Transverse colon (tissue), 4 donors: ENCODE results near the gene CAPNS2. TPM values are rescaled to one million over a fixed set of nuclear protein-coding genes. Genes with fewer than 3 reads are reported as not detected.

Source experiments
- DNase-seq: peaks from one replicate; pipeline ENCODE4 v3.0.0-alpha.2; 2019
- H3K27ac ChIP-seq, 4 donors: fragments of 200-600 bp; sonication (generic); 2 replicates each; pipeline ENCODE4 v1.5.1; 2016 to 2018; ENCODE audit warnings: inconsistent platforms in 4 of 4
- H3K27me3 ChIP-seq: fragments of 200-600 bp; sonication (generic); 2 replicates; pipeline ENCODE4 v1.5.1; 2017; ENCODE audit warnings: inconsistent platforms
- H3K36me3 ChIP-seq, 4 donors: fragments of 200-600 bp; sonication (generic); 2 replicates each; pipeline ENCODE4 v1.5.1; 2017 to 2019; ENCODE audit warnings: inconsistent platforms in 4 of 4
- H3K4me1 ChIP-seq, 4 donors: fragments of 200-600 bp; sonication (generic); 2 replicates each; pipeline ENCODE4 v1.5.1; 2017 to 2020; ENCODE audit warnings: inconsistent platforms in 4 of 4
- H3K4me3 ChIP-seq, 4 donors: fragments of 200-600 bp; sonication (generic); 1 replicate in 1 of 4; 2 replicates in 3 of 4; pipeline versions ENCODE4 v1.5.1 to v1.6.1; 2017 to 2019; ENCODE audit warnings: inconsistent platforms in 4 of 4
- H3K9me3 ChIP-seq, 2 donors: fragments of 200-600 bp; sonication (generic); 2 replicates each; pipeline ENCODE4 v1.5.1; 2017 to 2019; ENCODE audit warnings: inconsistent platforms in 2 of 2
- CTCF ChIP-seq, 5 experiments: fragments of 200-600 bp in 3 of 5; fragments of 450-650 bp in 2 of 5; sonication (generic) in 3 of 5; IDR thresholded peaks; 1 replicate in 2 of 5; 2 replicates in 3 of 5; pipeline ENCODE4 v1.5.1; 2016 to 2017; ENCODE audit warnings: antibody characterized with exemption in 5 of 5, inconsistent platforms in 3 of 5, mild to moderate bottlenecking in 2 of 5, moderate library complexity in 1 of 5
- EP300 ChIP-seq: sonication (generic); formaldehyde crosslinking; IDR thresholded peaks from one replicate; pipeline ENCODE4 v1.6.1; 2017; ENCODE audit warnings: antibody characterized with exemption, low read depth
- POLR2A ChIP-seq: fragments of 450-650 bp; IDR thresholded peaks from one replicate; pipeline ENCODE4 v1.6.1; 2016; ENCODE audit warnings: antibody characterized with exemption, mild to moderate bottlenecking, moderate library complexity
- POLR2AphosphoS5 ChIP-seq, 3 donors: sonication (generic); formaldehyde crosslinking; IDR thresholded peaks; one replicate each; pipeline ENCODE4 v1.6.1; 2016; ENCODE audit warnings: antibody characterized with exemption in 3 of 3
- WGBS, 2 donors: methylation state at CpG; one replicate each; pipeline ENCODE4 v1.1.5; 2018; ENCODE audit warnings: low coverage in 1 of 2; 5-methylcytosine and 5-hydroxymethylcytosine counted together
- in situ Hi-C, 4 donors: fragments of 200-750 bp; cut with MboI; loops; one replicate each; pipeline versions ENCODE4 v1.15.0 to v1.15.1; 2017; ENCODE audit warnings: low sequenced_read_pairs in 3 of 4, low pct_ligation_motif_present in 1 of 4, low pct_unique_long_range_greater_than_20kb in 1 of 4
- intact Hi-C: fragments of 100-400 bp; cut with DNase I; formaldehyde crosslinking; loops from one replicate; pipeline ENCODE4 v1.15.1; 2023; ENCODE audit warnings: low total_unique reads
- total RNA-seq, 4 donors: library from RNA; depleted of rRNA; stranded (reverse); fragments of >200 nt; gene quantifications; one replicate each; pipeline ENCODE4 v1.1.0, GENCODE V29; 2016

CAPNS2 gene
- total RNA-seq, 4 donors from 2014 or later = 0.55 to 0.64 TPM; not detected in 2

- Histone ChIP-seq H3K27ac (no peak overlapping the region), H3K4me1 (peaks cover 0 to 7% (median 1%) of the 10 kb centered on the region in 4 donors), H3K4me3 (no peak overlapping the region), H3K27me3 (no peaks in the 10 kb centered on the region), H3K36me3 (no peaks in the 10 kb centered on the region), H3K9me3 (no peaks in the 10 kb centered on the region)
- no peak for DNase-seq
- no peak for TF ChIP-seq CTCF (IDR thresholded peaks at IDR 0.05)
- no peak for TF ChIP-seq POLR2AphosphoS5 (IDR thresholded peaks at IDR 0.05)
- no peak for TF ChIP-seq EP300
- TF ChIP-seq POLR2A = no peak
- 72 to 73% methylated on average over 4 to 5 of the region's 5 CpGs for WGBS, 2 donors
- intact Hi-C loops (no loop called here), in situ Hi-C loops (no loop called here)
Observed at GRCh38 chr16:55570159-55570558, 3.7 kb downstream of the CAPNS2 start.

GRCh38 chr16:55571191-55571897, 4.9 kb downstream of the CAPNS2 start:
- intact Hi-C loops = no loop called here

GRCh38 chr16:55572439-55572838, 6.0 kb downstream of the CAPNS2 start:
- TF ChIP-seq CTCF (IDR thresholded peaks at IDR 0.05) (no peak), POLR2AphosphoS5 (IDR thresholded peaks at IDR 0.05) (no peak), EP300 (no peak), POLR2A (no peak)
- intact Hi-C loops = no loop called here
- no peaks in the 10 kb centered on the region for H3K9me3 ChIP-seq
- no peak for DNase-seq
- H3K27me3 ChIP-seq = no peaks in the 10 kb centered on the region
- WGBS, 2 donors = 77% methylated on average over 4 of the region's 4 CpGs; no CpG with 5 or more reads in 1 of the 2 donors
- in situ Hi-C loops = no loop called here
- no peak overlapping the region for H3K27ac ChIP-seq
- H3K4me3 ChIP-seq = no peak overlapping the region
- no peaks in the 10 kb centered on the region for H3K36me3 ChIP-seq
- peaks cover 0 to 15% (median 3%) of the 10 kb centered on the region in 4 donors for H3K4me1 ChIP-seq

More at GRCh38 chr16:55571191-55571897, 4.9 kb downstream of the CAPNS2 start:
- no peaks in the 10 kb centered on the region for H3K9me3 ChIP-seq
- H3K36me3 ChIP-seq = no peaks in the 10 kb centered on the region
- in situ Hi-C loops = no loop called here
- 3 to 63% methylated on average over 1 of the region's 1 CpG for WGBS, 2 donors
- TF ChIP-seq POLR2AphosphoS5 (IDR thresholded peaks at IDR 0.05) (no peak), CTCF (IDR thresholded peaks at IDR 0.05) (no peak), EP300 (no peak), POLR2A (no peak)
- H3K27ac ChIP-seq = no peak overlapping the region
- no peak overlapping the region for H3K4me3 ChIP-seq
- peaks cover 0 to 15% (median 3%) of the 10 kb centered on the region in 4 donors for H3K4me1 ChIP-seq
- DNase-seq = no peak
- H3K27me3 ChIP-seq = no peaks in the 10 kb centered on the region

GRCh38 chr16:55574811-55575210, 8.3 kb downstream of the CAPNS2 start:
- in situ Hi-C loops (no loop called here), intact Hi-C loops (no loop called here)
- TF ChIP-seq EP300 (no peak), POLR2A (no peak), POLR2AphosphoS5 (IDR thresholded peaks at IDR 0.05) (no peak), CTCF (IDR thresholded peaks at IDR 0.05) (no peak)
- Histone ChIP-seq H3K9me3 (no peaks in the 10 kb centered on the region), H3K4me3 (no peak overlapping the region), H3K4me1 (peaks cover 0 to 12% (median 0%) of the 10 kb centered on the region in 4 donors), H3K27me3 (no peaks in the 10 kb centered on the region), H3K27ac (no peak overlapping the region), H3K36me3 (peaks cover 0 to 7% (median 0%) of the 10 kb centered on the region in 4 donors)
- DNase-seq = no peak
- WGBS, 2 donors = 64 to 65% methylated on average over 2 of the region's 2 CpGs
